Measurements from ENCODE around the gene C19orf12.
A peak's percentile ranks its signal among the peaks of the same experiment; 100 is the strongest.

Gene C19orf12

DNA sequence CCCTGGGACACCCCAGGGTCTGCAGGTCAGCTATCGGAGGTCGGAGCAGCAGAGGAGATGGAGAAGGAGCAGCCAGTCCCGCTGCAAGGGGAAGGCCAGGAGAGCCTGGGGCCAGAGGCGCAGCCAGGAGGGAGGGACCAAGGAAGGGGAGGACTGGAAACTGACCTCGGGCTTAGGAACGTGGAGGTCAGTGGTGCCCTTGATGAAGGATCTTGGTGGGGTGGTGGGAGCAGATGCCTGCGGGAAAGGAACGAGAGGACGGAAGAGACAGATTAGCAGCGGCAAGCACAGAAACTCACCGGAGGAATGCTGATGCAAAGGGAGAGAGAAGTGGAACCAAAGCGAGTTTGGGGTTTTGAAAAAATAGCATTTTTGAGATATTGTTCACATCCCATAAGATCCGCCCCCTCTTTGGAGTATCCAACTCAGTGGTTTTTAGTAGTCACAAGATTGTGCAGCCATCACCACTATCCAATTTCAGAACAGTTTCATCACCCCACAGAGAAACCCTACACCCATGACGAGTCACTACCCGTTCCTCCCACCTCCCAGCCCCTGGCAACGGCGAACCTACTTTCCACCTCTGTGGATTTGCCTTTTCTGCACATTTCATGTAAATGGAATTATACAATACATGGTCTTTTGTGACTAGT, 27.7 kb downstream of the C19orf12 start:
- DNase-seq (ENCODE audit: low read depth): peak; percentile 99
- peak overlapping the region; percentile 46 for H3K4me3 ChIP-seq (ENCODE audit: low read depth, low read length)
- TF ChIP-seq, protein P1, sequence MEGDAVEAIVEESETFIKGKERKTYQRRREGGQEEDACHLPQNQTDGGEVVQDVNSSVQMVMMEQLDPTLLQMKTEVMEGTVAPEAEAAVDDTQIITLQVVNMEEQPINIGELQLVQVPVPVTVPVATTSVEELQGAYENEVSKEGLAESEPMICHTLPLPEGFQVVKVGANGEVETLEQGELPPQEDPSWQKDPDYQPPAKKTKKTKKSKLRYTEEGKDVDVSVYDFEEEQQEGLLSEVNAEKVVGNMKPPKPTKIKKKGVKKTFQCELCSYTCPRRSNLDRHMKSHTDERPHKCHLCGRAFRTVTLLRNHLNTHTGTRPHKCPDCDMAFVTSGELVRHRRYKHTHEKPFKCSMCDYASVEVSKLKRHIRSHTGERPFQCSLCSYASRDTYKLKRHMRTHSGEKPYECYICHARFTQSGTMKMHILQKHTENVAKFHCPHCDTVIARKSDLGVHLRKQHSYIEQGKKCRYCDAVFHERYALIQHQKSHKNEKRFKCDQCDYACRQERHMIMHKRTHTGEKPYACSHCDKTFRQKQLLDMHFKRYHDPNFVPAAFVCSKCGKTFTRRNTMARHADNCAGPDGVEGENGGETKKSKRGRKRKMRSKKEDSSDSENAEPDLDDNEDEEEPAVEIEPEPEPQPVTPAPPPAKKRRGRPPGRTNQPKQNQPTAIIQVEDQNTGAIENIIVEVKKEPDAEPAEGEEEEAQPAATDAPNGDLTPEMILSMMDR (conservative IDR thresholded peaks at IDR 0.05; ENCODE audit: low read depth, low read length): no peak

DNA sequence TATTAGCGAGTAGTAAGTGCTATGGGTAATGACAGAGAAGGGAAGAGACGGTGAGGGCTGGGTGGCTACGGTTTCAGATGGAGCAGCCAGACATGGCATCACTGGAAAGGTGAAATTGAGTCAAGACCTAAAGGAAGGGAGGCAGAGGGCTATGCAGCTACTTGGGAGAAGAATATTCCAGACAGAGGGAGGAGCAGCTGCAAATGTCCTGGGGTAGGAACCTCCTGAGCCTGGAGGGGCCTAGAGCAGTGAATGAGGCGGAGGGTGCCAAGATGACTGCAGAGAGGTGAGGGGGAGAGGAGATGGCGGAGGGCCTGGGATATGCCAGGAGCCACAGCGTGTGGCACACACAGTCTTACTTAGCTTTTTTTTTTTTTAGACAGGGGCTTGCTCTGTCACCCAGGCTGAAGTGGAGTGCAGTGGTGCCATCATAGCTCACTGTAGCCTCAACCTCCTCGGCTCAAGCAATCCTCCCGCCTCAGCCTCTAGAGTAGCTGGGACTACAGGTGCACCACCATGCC, 28.7 kb downstream of the C19orf12 start:
- H3K4me3 ChIP-seq (ENCODE audit: low read depth, low read length): no peak overlapping the region
- DNase-seq (ENCODE audit: low read depth): no peak
- TF ChIP-seq, protein P1 (conservative IDR thresholded peaks at IDR 0.05; ENCODE audit: low read depth, low read length): no peak

DNA sequence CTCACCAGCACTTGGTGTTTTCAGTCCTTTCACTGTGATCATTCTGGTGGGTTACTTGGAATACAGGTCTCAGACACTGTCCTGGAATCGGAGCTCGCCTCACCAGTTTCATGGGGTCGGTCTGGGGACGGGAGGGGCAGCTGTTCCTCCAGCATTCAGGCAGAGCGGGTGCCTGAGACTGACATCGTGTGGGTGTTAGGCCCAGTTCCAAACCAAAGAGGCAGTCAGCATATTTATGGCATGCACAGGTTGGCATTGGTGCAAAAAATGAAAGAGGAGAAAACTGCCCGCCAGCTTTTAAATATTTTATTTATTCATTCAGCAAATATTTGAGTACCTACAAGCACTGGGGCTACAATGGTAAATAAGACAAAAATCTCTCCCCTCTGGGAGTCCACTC, 29.7 kb downstream of the C19orf12 start:
- no peak overlapping the region for H3K4me3 ChIP-seq (ENCODE audit: low read depth, low read length)
- no peak for DNase-seq (ENCODE audit: low read depth)
- TF ChIP-seq, protein P1 (conservative IDR thresholded peaks at IDR 0.05; ENCODE audit: low read depth, low read length): no peak

DNA sequence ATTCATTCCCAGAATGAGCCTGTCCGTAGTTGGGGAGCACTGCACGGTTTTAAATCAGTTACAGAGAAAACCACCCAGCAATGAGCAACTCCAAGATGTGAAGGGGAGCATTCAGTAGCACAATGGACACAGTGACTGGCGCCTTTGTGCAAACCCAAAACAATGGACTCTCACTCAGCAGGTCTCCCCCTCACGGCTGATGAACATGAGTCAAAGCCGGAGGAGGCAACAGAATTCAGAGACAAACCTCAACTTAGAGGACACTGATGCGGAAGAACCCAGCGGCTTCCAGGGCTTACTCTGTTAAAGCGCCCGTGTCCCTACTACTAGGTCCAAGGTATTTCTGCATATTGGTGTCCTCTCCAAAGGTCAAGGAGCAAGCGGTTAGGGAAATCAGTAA, 32.1 kb downstream of the C19orf12 start:
- TF ChIP-seq, protein P1 (conservative IDR thresholded peaks at IDR 0.05; ENCODE audit: low read depth, low read length): no peak
- no peak for DNase-seq (ENCODE audit: low read depth)
- H3K4me3 ChIP-seq (ENCODE audit: low read depth, low read length): no peak overlapping the region

DNA sequence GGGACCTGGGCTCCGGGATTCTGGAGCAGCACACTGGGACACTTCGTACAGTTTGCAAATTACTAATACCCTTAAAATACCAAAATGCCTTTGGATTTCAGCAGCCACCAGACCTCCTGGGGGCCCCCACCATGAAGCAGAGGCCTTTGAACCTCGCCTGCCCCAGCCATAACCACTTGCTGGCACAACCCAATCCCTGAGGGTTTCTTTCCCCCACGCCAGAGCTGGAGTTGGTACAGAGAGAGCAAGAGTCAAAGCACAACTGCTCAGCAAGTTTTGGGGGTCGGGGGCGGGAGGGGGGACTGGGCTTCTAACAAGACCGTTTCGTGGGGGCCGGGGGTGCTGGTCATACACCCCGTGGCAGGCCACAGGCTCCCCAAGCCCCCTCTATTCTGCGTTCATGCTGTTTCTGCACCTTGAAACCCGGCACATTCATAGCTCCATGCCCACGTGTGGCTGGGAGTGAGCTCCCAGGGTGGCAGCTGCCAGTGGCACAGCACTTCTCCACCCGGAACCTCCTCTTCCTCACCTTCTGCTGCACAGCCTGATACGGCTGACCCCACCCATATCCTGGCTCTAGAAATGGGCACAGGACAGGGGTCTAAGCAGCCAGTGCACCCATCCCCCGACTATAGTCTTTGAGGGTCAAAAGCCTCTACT, 32.7 kb downstream of the C19orf12 start:
- no peak overlapping the region for H3K4me3 ChIP-seq (ENCODE audit: low read depth, low read length)
- no peak for DNase-seq (ENCODE audit: low read depth)
- TF ChIP-seq, protein P1 (conservative IDR thresholded peaks at IDR 0.05; ENCODE audit: low read depth, low read length): no peak

DNA sequence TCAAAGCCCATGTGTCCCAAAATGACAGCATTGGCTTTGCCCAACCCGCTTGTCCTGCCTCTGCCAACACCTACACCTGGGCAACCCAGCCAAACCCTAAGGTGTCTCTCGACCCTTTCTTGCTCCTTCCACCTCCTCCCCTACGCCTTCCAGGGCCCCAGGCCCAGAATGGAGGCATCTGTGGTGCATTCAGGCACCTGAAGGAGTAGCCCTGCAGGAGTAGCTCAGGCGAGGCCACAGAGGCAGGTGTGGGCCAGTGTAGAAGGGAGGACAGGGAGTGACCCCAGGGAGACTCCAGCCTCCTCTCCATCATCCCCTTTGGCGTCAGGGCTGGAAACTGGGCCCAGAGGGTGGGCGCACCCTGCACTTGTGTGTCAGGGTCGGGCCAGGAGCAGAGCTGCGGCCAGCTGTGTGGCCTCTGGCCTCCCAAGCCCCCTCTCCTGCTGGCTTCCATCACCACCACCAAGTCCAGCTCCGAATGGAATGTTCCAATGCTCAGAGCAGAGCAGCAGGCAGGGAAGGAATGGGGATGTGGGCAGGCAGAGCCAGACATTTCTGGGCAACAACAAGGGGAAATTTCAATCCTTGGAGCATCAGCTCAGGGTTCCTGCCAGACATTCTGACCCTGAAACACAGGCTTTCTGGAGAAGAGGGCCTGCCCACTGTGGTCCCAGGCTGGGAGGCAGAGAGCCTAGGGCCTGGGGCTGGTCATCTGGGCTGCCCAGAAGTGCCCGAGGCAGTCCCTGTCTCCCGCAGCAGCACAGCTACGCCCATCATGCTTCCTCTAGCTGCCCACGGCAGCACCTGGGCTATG, 33.4 kb downstream of the C19orf12 start:
- DNase-seq (ENCODE audit: low read depth): peak; percentile 26
- TF ChIP-seq, protein P1 (conservative IDR thresholded peaks at IDR 0.05; ENCODE audit: low read depth, low read length): no peak
- no peak overlapping the region for H3K4me3 ChIP-seq (ENCODE audit: low read depth, low read length)

Measured in choroid plexus epithelial cell (primary cell).